Ovary (tissue), 10 donors: Measurements from ENCODE around the gene ADAMTSL4. TPM values are rescaled to one million over a fixed set of nuclear protein-coding genes. Genes with fewer than 3 reads are reported as not detected.

Source experiments
- DNase-seq, 5 donors: peaks; one replicate each; pipeline ENCODE4 v3.0.0-alpha.2; 2019 to 2020
- H3K27ac ChIP-seq, 2 donors: fragments of 200-600 bp; one replicate each; pipeline versions ENCODE4 v1.5.1 to v1.8.0; 2019 to 2022
- H3K27me3 ChIP-seq: fragments of 200-600 bp; one replicate; pipeline ENCODE4 v1.8.0; 2022
- H3K36me3 ChIP-seq: fragments of 200-600 bp; sonication (generic); one replicate; pipeline ENCODE4 v1.5.1; 2019
- H3K4me1 ChIP-seq: one replicate; pipeline ENCODE4 v1.8.1; 2013; ENCODE audit warnings: mild to moderate bottlenecking, moderate library complexity; ENCODE audit not compliant: insufficient read depth
- H3K4me3 ChIP-seq: fragments of 200-600 bp; sonication (generic); one replicate; pipeline ENCODE4 v1.5.1; 2017
- H3K9me3 ChIP-seq, 2 donors: fragments of 200-600 bp in 1 of 2; sonication (generic) in 1 of 2; one replicate each; pipeline versions ENCODE4 v1.5.1 to v1.8.1; 2013 to 2019; ENCODE audit warnings: mild to moderate bottlenecking in 1 of 2, moderate library complexity in 1 of 2
- CTCF ChIP-seq, 3 donors: fragments of 450-650 bp in 2 of 3; fragments of 200-600 bp in 1 of 3; IDR thresholded peaks; one replicate each; pipeline versions ENCODE4 v1.5.1 to v1.8.0; 2016 to 2022; ENCODE audit warnings: antibody characterized with exemption in 3 of 3, mild to moderate bottlenecking in 1 of 3
- EP300 ChIP-seq: sonication (generic); formaldehyde crosslinking; IDR thresholded peaks from one replicate; pipeline ENCODE4 v1.6.1; 2017; ENCODE audit warnings: antibody characterized with exemption
- POLR2A ChIP-seq: fragments of 450-650 bp; IDR thresholded peaks from one replicate; pipeline ENCODE4 v1.6.1; 2017; ENCODE audit warnings: antibody characterized with exemption, mild to moderate bottlenecking, moderate library complexity
- WGBS, 3 donors: extraction: QIAGEN DNeasy Blood & Tissue Kit in 1 of 3; methylation state at CpG; one replicate each; pipeline versions ENCODE4 v1.1.5 to v1.1.7; 2013 to 2017; 5-methylcytosine and 5-hydroxymethylcytosine counted together
- intact Hi-C, 4 donors: fragments of 100-400 bp; cut with DNase I; formaldehyde crosslinking; loops; one replicate each; pipeline versions ENCODE4 v1.11.0 to v1.15.1; 2022 to 2023
- long read RNA-seq, 3 donors: library from polyadenylated mRNA in 2 of 3; unstranded in 2 of 3; transcript quantifications; one replicate each; pipeline ENCODE4 v2.0.0 and lab custom pipeline, GENCODE V29; 2021 to 2026
- polyA plus RNA-seq, 2 donors: library from polyadenylated mRNA; stranded (reverse); fragments of 200-250 nt in 1 of 2; fragments of 350-450 nt in 1 of 2; fragmentation: Illumina TruSeq in 1 of 2; extraction: RNeasy Lipid Tissue Mini Kit (QIAGEN cat#74804) in 1 of 2; gene quantifications; one replicate each; pipeline ENCODE4 v1.2.3, GENCODE V29; 2013 to 2014
- total RNA-seq, 7 donors: library from RNA; depleted of rRNA in 2 of 7; stranded (reverse); fragments of >200 nt in 2 of 7; fragmentation: NEBNext Ultra II Directional in 3 of 7; extraction: Animal tissue kit (Norgen Biotek cat#: 25700) in 3 of 7; gene quantifications; one replicate each; pipeline versions ENCODE4 v1.1.0 to v1.2.4, GENCODE V29; 2016 to 2023
- donor health status: DM: no; HTN: no; CAD: no; lungs with moderate emphysema.
- donor health status: DM: no; HTN: no; CAD: no.
- donor health status: Bipolar disorder and iron deficiency.
- donor health status: DM: yes; HTN: yes; CAD: no.
- donor health status: DM: no; HTN: no; CAD: no.
- donor health status: DM: yes; HTN: yes; CAD: no.

The ADAMTSL4 gene
- total RNA-seq (10 to 100 TPM; 11.6 to 86.6 (median 22.5) TPM), polyA plus RNA-seq (10 to 100 TPM in 1 of 2 donors, 1 to 10 TPM in 1; 8.8 to 12.1 TPM)
- long read RNA-seq, donor 1, partial matches to known transcripts: 12 of 32 reads
- long read RNA-seq, donor 1, other reads (novel, unspliced or antisense): 16 of 32 reads
- long read RNA-seq, donor 2, full-length matches to known transcripts: 3 of 3 reads
- long read RNA-seq, donor 2, partial matches to known transcripts: 0 of 3 reads
- long read RNA-seq, donor 2, other reads (novel, unspliced or antisense): 0 of 3 reads
- long read RNA-seq, donor 3, full-length matches to known transcripts: 2 of 11 reads
- long read RNA-seq, donor 3, partial matches to known transcripts: 3 of 11 reads
- long read RNA-seq, donor 3, other reads (novel, unspliced or antisense): 6 of 11 reads

GRCh38 chr1:150548632-150549495 lies at the start of gene ADAMTSL4:
Gene ADAMTSL4, plus strand, starts transcription at chr1:150549408. Its CDS starts 2,881 bp downstream, at chr1:150552289.
- peaks cover 16% of the 10 kb centered on the region for H3K4me1 ChIP-seq
- H3K27me3 ChIP-seq: no peaks in the 10 kb centered on the region
- no peaks in the 10 kb centered on the region for H3K36me3 ChIP-seq
- no peaks in the 10 kb centered on the region for H3K9me3 ChIP-seq
- peak within 1 kb of the TSS; percentile 89 to 92 for H3K27ac ChIP-seq
- WGBS, 3 donors: 0 to 2% (median 1%) methylated on average over 12 to 91 of the region's 91 CpGs
- TF ChIP-seq CTCF (IDR thresholded peaks at IDR 0.05) (peak in 1 of 3 donors; percentile 54), EP300 (no peak), POLR2A (peak; percentile 40)
- peak within 1 kb of the TSS; percentile 59 for H3K4me3 ChIP-seq
- intact Hi-C loops: no loop called here
- peak; percentile 61 to 73 (median 72) for DNase-seq

- Histone ChIP-seq H3K9me3 (no peaks in the 10 kb centered on the region), H3K27me3 (no peaks in the 10 kb centered on the region), H3K4me1 (no peaks in the 10 kb centered on the region), H3K36me3 (no peaks in the 10 kb centered on the region), H3K27ac (no peak overlapping the region), H3K4me3 (no peak overlapping the region)
- DNase-seq: peak in 1 of 5 donors; percentile 18
- intact Hi-C loops: no loop called here
- TF ChIP-seq CTCF (IDR thresholded peaks at IDR 0.05): no peak
- no peak for TF ChIP-seq EP300
- TF ChIP-seq POLR2A: no peak
- 88 to 92% (median 89%) methylated on average over 6 of the region's 6 CpGs for WGBS, 3 donors
Measured at GRCh38 chr1:150505431-150505830, 43.8 kb upstream of the ADAMTSL4 start.

GRCh38 chr1:150507912-150508864 lies 41.0 kb upstream of the ADAMTSL4 start, which contains the start of gene ECM1:
Gene ECM1, plus strand, starts transcription at chr1:150508109. Its CDS starts 101 bp downstream, at chr1:150508210.
- intact Hi-C loops: no loop called here
- no peak within 1 kb of the TSS for H3K4me3 ChIP-seq
- WGBS, 3 donors: 44 to 57% (median 45%) methylated on average over 7 of the region's 7 CpGs

More at GRCh38 chr1:150507912-150508864, 41.0 kb upstream of the ADAMTSL4 start, which contains the start of gene ECM1:
- Histone ChIP-seq H3K36me3 (no peaks in the 10 kb centered on the region), H3K9me3 (no peaks in the 10 kb centered on the region), H3K27me3 (no peaks in the 10 kb centered on the region), H3K27ac (no peak within 1 kb of the TSS), H3K4me1 (no peaks in the 10 kb centered on the region)
- DNase-seq: peak in 3 of 5 donors; percentile 40 to 46 (median 45)
- TF ChIP-seq EP300 (no peak), POLR2A (no peak), CTCF (IDR thresholded peaks at IDR 0.05) (no peak)
